BJ (cell line): ENCODE data around the gene PACS1. TPM values are rescaled to one million over a fixed set of nuclear protein-coding genes. Genes with fewer than 3 reads are reported as not detected.

ENCODE experiments used
- CTCF ChIA-PET: fragments of 350-600 bp; formaldehyde crosslinking; extraction: SDS; loops from one replicate; lab custom pipeline; 2021; ENCODE audit warnings: antibody characterized with exemption, inconsistent platforms; lab: Yijun Ruan, JAX
- POLR2A ChIA-PET: fragments of 300-600 bp; sonication (Branson Sonifier 250); formaldehyde crosslinking; extraction: SDS; loops from one replicate; lab custom pipeline; 2021; ENCODE audit warnings: antibody characterized with exemption; lab: Charles Lee
- DNase-seq: peaks from one replicate; pipeline ENCODE4 v3.0.0-alpha.2; 2011; ENCODE audit warnings: low read depth
- H3K27me3 ChIP-seq: 2 replicates; pipeline ENCODE4 v1.6.0; 2011; ENCODE audit warnings: low read length; ENCODE audit not compliant: control insufficient read depth, insufficient read depth
- H3K36me3 ChIP-seq: 2 replicates; pipeline ENCODE4 v1.5.1; 2011; ENCODE audit warnings: low read length; ENCODE audit not compliant: control insufficient read depth, insufficient read depth
- H3K4me3 ChIP-seq: 2 replicates; pipeline ENCODE4 v1.5.1; 2011; ENCODE audit warnings: low read depth, mild to moderate bottlenecking, control low read depth, low read length
- polyA plus RNA-seq: library from polyadenylated mRNA; depleted of rRNA; stranded (reverse); fragments of >200 nt; gene quantifications from 2 replicates; pipeline ENCODE4 v1.2.3, GENCODE V29; 2011
- TF ChIP-seq, protein P1 (sequence below): IDR thresholded peaks from 2 replicates; pipeline ENCODE4 v1.5.1; 2011; ENCODE audit warnings: low read depth, mild to moderate bottlenecking, control low read depth, inconsistent platforms, low read length, moderate library complexity; ENCODE audit not compliant: insufficient read depth

PACS1 gene
- polyA plus RNA-seq, 1 experiment, result 34.3 TPM

DNA sequence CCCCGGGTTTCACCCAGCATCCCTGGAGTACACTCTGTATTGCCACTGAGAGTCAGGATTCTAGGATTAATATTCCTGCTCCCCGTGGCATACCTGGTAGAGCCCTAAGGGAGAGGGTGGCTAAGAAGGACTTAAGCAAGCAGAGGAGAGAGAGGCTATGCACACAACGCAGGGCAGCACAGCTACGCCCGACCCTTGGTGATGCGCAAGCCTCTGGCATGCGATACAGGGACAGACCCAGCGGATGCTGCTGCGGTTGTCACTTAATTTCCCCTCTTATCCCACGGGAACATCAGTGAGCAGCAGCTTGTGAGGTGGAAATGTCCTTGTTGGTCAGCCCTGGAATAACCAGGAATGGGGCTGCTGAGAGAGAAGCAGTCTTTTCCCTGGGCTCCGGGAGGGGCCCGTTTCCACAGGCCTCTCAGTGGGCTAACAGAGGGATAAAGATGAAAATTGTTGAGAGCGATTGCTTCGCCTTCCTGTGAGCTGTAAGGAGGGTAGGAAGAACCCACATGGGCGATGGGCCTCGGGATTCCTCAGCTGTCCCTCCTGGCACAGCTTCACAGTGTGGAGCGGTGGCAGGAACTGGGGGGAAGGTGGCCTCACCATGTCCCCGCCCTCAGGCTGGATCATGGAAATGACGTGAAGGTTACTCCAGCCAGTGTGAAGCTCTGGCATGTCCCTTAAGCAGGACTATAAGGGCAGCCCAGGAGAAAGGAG is 149.9 kb downstream of the PACS1 start:
- Histone ChIP-seq H3K36me3 (peaks cover 27% of the 10 kb centered on the region), H3K4me3 (no peak overlapping the region), H3K27me3 (no peaks in the 10 kb centered on the region)
- CTCF ChIA-PET, result interaction anchor here (1.1 to 5.7 kb wide), 2 partner anchors 15 to 63 kb away, joined by 6 to 29 read pairs; no protein-coding TSS in a partner anchor
- POLR2A ChIA-PET, result no interaction called here
- TF ChIP-seq, protein P1, sequence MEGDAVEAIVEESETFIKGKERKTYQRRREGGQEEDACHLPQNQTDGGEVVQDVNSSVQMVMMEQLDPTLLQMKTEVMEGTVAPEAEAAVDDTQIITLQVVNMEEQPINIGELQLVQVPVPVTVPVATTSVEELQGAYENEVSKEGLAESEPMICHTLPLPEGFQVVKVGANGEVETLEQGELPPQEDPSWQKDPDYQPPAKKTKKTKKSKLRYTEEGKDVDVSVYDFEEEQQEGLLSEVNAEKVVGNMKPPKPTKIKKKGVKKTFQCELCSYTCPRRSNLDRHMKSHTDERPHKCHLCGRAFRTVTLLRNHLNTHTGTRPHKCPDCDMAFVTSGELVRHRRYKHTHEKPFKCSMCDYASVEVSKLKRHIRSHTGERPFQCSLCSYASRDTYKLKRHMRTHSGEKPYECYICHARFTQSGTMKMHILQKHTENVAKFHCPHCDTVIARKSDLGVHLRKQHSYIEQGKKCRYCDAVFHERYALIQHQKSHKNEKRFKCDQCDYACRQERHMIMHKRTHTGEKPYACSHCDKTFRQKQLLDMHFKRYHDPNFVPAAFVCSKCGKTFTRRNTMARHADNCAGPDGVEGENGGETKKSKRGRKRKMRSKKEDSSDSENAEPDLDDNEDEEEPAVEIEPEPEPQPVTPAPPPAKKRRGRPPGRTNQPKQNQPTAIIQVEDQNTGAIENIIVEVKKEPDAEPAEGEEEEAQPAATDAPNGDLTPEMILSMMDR, result no peak
- no peak for DNase-seq

DNA sequence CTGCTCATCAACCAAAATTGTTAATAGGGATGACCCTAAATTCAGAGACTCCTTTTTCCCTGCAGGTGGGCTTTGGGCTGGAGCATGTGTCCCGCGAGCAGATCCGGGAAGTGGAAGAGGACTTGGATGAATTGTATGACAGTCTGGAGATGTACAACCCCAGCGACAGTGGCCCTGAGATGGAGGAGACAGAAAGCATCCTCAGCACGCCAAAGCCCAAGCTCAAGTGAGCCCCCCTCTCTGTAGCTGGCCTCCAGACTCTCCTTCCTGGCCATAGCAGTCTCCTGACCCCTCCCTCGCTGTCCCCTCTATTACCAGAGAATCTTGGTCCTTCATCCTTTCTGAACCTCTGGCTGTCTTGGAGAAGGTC is 150.5 kb downstream of the PACS1 start:
- Histone ChIP-seq H3K36me3 (peaks cover 26% of the 10 kb centered on the region), H3K4me3 (no peak overlapping the region), H3K27me3 (no peaks in the 10 kb centered on the region)
- TF ChIP-seq, protein P1, result no peak
- ChIA-PET CTCF (interaction anchor here (1.1 to 5.7 kb wide), 5 partner anchors 14 to 146 kb away, joined by 3 to 29 read pairs (median 6); no protein-coding TSS in a partner anchor), POLR2A (no interaction called here)
- no peak for DNase-seq

DNA sequence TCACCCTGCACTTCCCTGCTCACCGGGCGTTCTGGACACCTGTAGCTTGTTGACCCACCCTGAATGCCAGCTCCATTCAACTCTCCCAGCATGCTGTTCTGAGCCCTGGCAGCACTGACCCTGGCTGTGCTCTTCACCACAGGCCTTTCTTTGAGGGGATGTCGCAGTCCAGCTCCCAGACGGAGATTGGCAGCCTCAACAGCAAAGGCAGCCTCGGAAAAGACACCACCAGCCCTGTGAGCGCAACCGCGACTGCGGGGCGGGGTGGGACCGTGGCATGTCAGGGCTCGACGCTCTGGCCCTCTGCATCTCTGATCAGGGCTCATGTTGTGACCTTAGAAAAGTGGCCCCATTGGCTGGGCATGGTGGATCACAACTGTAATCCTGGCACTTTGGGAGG is 150.9 kb downstream of the PACS1 start:
- POLR2A ChIA-PET, result no interaction called here

DNA sequence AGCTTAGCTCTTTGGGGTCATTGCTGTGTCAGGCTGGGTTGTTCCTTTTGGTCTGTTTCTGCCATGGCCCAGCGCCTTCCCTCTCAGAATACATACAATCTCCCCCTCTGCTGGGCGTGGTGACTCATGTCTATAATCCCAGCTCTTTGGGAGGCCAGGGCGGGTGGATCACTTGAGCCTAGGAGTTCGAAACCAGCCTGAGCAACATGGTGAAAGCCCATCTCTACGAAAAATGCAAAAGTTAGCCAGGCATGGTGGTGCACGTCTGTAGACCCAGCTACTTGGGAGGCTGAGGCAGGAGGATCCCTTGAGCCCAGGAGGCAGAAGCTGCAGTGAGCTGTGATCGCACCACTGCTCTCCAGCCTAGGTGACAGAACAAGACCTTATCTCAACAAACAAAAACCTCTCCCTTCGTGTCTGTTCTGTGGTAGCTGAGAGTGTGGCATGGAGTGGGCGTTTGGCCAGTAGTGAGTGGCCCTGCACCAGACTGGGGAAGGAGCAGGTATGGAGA is 151.7 kb downstream of the PACS1 start:
- Histone ChIP-seq H3K36me3 (peaks cover 20% of the 10 kb centered on the region), H3K27me3 (no peaks in the 10 kb centered on the region), H3K4me3 (no peak overlapping the region)
- ChIA-PET POLR2A (interaction anchor here (0.6 kb wide), 1 partner anchor 57 kb away, joined by 4 read pairs; no protein-coding TSS in a partner anchor), CTCF (interaction anchor here (0.7 to 5.7 kb wide), 30 partner anchors 8 to 170 kb away, joined by 3 to 29 read pairs (median 5); partner anchors contain the start of genes PACS1 and SF3B2)
- TF ChIP-seq, protein P1, result no peak
- DNase-seq, result no peak

More for the DNA sequence above, 150.9 kb downstream of the PACS1 start:
- no peaks in the 10 kb centered on the region for H3K27me3 ChIP-seq
- TF ChIP-seq, protein P1, result no peak
- H3K36me3 ChIP-seq, result peaks cover 24% of the 10 kb centered on the region
- H3K4me3 ChIP-seq, result no peak overlapping the region
- CTCF ChIA-PET, result interaction anchor here (0.7 to 5.7 kb wide), 10 partner anchors 14 to 165 kb away, joined by 3 to 29 read pairs (median 6); no protein-coding TSS in a partner anchor
- no peak for DNase-seq
